ENCODE results near the gene SIX1.

- TF ChIP-seq CTCF (IDR thresholded peaks at IDR 0.05): no peak
- TF ChIP-seq EP300 (IDR thresholded peaks at IDR 0.05): no peak
- no peak for TF ChIP-seq POLR2AphosphoS5 (IDR thresholded peaks at IDR 0.05)
- no peak for TF ChIP-seq POLR2A (IDR thresholded peaks at IDR 0.05; ENCODE audit: low read depth)
Measured at GRCh38 chr14:60661721-60662120, 12.4 kb upstream of the SIX1 start.

Data from esophagus muscularis mucosa (tissue), 4 donors.